IMR-90 (cell line): ENCODE results near the gene FAT2.

Source experiments
- CEBPB ChIP-seq: IDR thresholded peaks from 2 replicates; pipeline ENCODE4 v1.6.1; 2012; ENCODE audit warnings: low read depth, low read length, improper control_type of control experiment
- CTCF ChIP-seq: conservative IDR thresholded peaks from 2 replicates; pipeline ENCODE4 v1.5.1; 2012; ENCODE audit warnings: mild to moderate bottlenecking, low read depth, low read length, improper control_type of control experiment
- FOS ChIP-seq: fragments of 150-350 bp; IDR thresholded peaks from 2 replicates; pipeline ENCODE4 v1.6.1; 2016; ENCODE audit warnings: low read depth, low read length
- MAFK ChIP-seq: IDR thresholded peaks from 2 replicates; pipeline ENCODE4 v1.6.1; 2012; ENCODE audit warnings: low read depth, low read length, improper control_type of control experiment
- MAZ ChIP-seq: IDR thresholded peaks from 2 replicates; pipeline ENCODE4 v1.6.1; 2012; ENCODE audit warnings: low read depth, mild to moderate bottlenecking, low read length, improper control_type of control experiment, moderate library complexity, borderline replicate concordance
- POLR2A ChIP-seq: IDR thresholded peaks from 2 replicates; pipeline ENCODE4 v1.6.1; 2012; ENCODE audit warnings: mild to moderate bottlenecking, low read depth, low read length
- RAD21 ChIP-seq: IDR thresholded peaks from 2 replicates; pipeline ENCODE4 v1.6.1; 2012; ENCODE audit warnings: low read length, improper control_type of control experiment
- SMC3 ChIP-seq: fragments of 150-350 bp; IDR thresholded peaks from 2 replicates; pipeline ENCODE4 v1.6.1; 2016; ENCODE audit warnings: low read depth, mild to moderate bottlenecking, antibody characterized with exemption, low read length, moderate library complexity
- USF2 ChIP-seq: fragments of 150-350 bp; IDR thresholded peaks from 2 replicates; pipeline ENCODE4 v1.6.1; 2017; ENCODE audit warnings: mild to moderate bottlenecking, antibody characterized with exemption, low read length, low read depth

GRCh38 chr5:151597749-151598148, 6.6 kb upstream of the FAT2 start:
- TF ChIP-seq CTCF = no peak
- TF ChIP-seq POLR2A = no peak
- no peak for TF ChIP-seq USF2
- TF ChIP-seq CEBPB = no peak
- no peak for TF ChIP-seq MAZ
- no peak for TF ChIP-seq SMC3
- TF ChIP-seq FOS = no peak
- no peak for TF ChIP-seq MAFK
- TF ChIP-seq RAD21 = no peak
